Liver (tissue), 9 donors: ENCODE measurements around the gene SAMD7. TPM values are rescaled to one million over a fixed set of nuclear protein-coding genes. Genes with fewer than 3 reads are reported as not detected.

ENCODE experiments used
- DNase-seq: peaks from one replicate; pipeline ENCODE4 v3.0.0-alpha.2; 2017; ENCODE audit warnings: low spot score
- H3K27ac ChIP-seq, 2 donors: one replicate each; pipeline ENCODE4 v1.7.0; 2013; ENCODE audit warnings: inconsistent platforms in 2 of 2, low read length in 2 of 2, control low read depth in 1 of 2, low read depth in 1 of 2, mild to moderate bottlenecking in 1 of 2
- H3K27me3 ChIP-seq, 4 donors: one replicate each; pipeline versions ENCODE4 v1.6.1 to v1.7.0; 2013; ENCODE audit warnings: low read length in 3 of 4, inconsistent platforms in 1 of 4, mild to moderate bottlenecking in 1 of 4, moderate library complexity in 1 of 4; ENCODE audit not compliant: control insufficient read depth in 4 of 4, insufficient read depth in 4 of 4
- H3K36me3 ChIP-seq, 4 donors: one replicate each; pipeline versions ENCODE4 v1.6.1 to v1.7.0; 2013; ENCODE audit warnings: low read length in 3 of 4, mild to moderate bottlenecking in 3 of 4, low read depth in 1 of 4, moderate library complexity in 1 of 4; ENCODE audit not compliant: control insufficient read depth in 4 of 4, insufficient read depth in 3 of 4
- H3K4me1 ChIP-seq, 4 donors: one replicate each; pipeline versions ENCODE4 v1.6.1 to v1.7.0; 2013; ENCODE audit warnings: low read length in 3 of 4, mild to moderate bottlenecking in 3 of 4, moderate library complexity in 1 of 4; ENCODE audit not compliant: control insufficient read depth in 4 of 4, insufficient read depth in 4 of 4
- H3K4me3 ChIP-seq, 3 donors: one replicate each; pipeline versions ENCODE4 v1.6.1 to v1.7.0; 2013; ENCODE audit warnings: low read length in 3 of 3, control low read depth in 1 of 3, low read depth in 1 of 3, mild to moderate bottlenecking in 1 of 3
- H3K9ac ChIP-seq, 2 donors: one replicate each; pipeline ENCODE4 v1.7.0; 2013; ENCODE audit warnings: low read length in 2 of 2, mild to moderate bottlenecking in 2 of 2, moderate library complexity in 2 of 2, control low read depth in 1 of 2, low read depth in 1 of 2
- H3K9me3 ChIP-seq, 4 donors: one replicate each; pipeline versions ENCODE4 v1.6.1 to v1.7.0; 2013; ENCODE audit warnings: low read length in 3 of 4; ENCODE audit not compliant: control insufficient read depth in 4 of 4
- FOXA1 ChIP-seq: IDR thresholded peaks from 2 replicates; pipeline ENCODE4 v1.6.1; 2016; ENCODE audit warnings: antibody characterized with exemption
- GABPA ChIP-seq, 2 donors: IDR thresholded peaks in 1 of 2; conservative IDR thresholded peaks in 1 of 2; 2 replicates each; pipeline ENCODE4 v1.6.1; 2016; ENCODE audit warnings: antibody characterized with exemption in 2 of 2, mild to moderate bottlenecking in 1 of 2, moderate library complexity in 1 of 2
- NR2F2 ChIP-seq: IDR thresholded peaks from 2 replicates; pipeline ENCODE4 v1.6.1; 2016; ENCODE audit warnings: antibody characterized with exemption
- RAD21 ChIP-seq, 2 donors: IDR thresholded peaks; 2 replicates each; pipeline ENCODE4 v1.6.1; 2016; ENCODE audit warnings: antibody characterized with exemption in 2 of 2, mild to moderate bottlenecking in 2 of 2
- TAF1 ChIP-seq: conservative IDR thresholded peaks from 2 replicates; pipeline ENCODE4 v1.6.1; 2016; ENCODE audit warnings: antibody characterized with exemption, mild to moderate bottlenecking
- YY1 ChIP-seq: IDR thresholded peaks from 2 replicates; pipeline ENCODE4 v1.6.1; 2016; ENCODE audit warnings: antibody characterized with exemption, mild to moderate bottlenecking
- WGBS: extraction: QIAGEN DNeasy Blood & Tissue Kit; methylation state at CpG from one replicate; pipeline ENCODE4 v1.1.7; 2013; 5-methylcytosine and 5-hydroxymethylcytosine counted together
- polyA plus RNA-seq, 2 donors: library from polyadenylated mRNA; stranded (reverse) in 1 of 2; unstranded in 1 of 2; fragments of 200-250 nt in 1 of 2; fragments of >200 nt in 1 of 2; fragmentation: Nextera tagmentation in 1 of 2; extraction: Ambion mirVana in 1 of 2; gene quantifications; one replicate each; pipeline versions ENCODE4 v1.2.1 to v1.2.3, GENCODE V29; 2013 to 2015
- total RNA-seq, 2 donors: library from RNA; depleted of rRNA; stranded (reverse); fragments of >200 nt; gene quantifications; one replicate each; pipeline ENCODE4 v1.2.3, GENCODE V29; 2014
- TF ChIP-seq, protein P1 (sequence below): IDR thresholded peaks from 2 replicates; pipeline ENCODE4 v1.6.1; 2016; ENCODE audit warnings: antibody characterized with exemption
- TF ChIP-seq, protein P2 (sequence below): IDR thresholded peaks from 2 replicates; pipeline ENCODE4 v1.6.1; 2016; ENCODE audit warnings: antibody characterized with exemption
- TF ChIP-seq, protein P3 (sequence below): fragments of 150-350 bp; IDR thresholded peaks from 2 replicates; pipeline ENCODE4 v1.5.1; 2017; ENCODE audit warnings: improper control_type of control experiment, low read depth, low read length; ENCODE audit not compliant: missing input control
- TF ChIP-seq, protein P4 (sequence below): IDR thresholded peaks from 2 replicates; pipeline ENCODE4 v1.6.1; 2016; ENCODE audit warnings: antibody characterized with exemption, mild to moderate bottlenecking
- donor health status: healthy.
- donor health status: healthy.
- donor health status: healthy.
- donor health status: healthy.
- donor health status: healthy.

SAMD7 gene
- total and polyA plus RNA-seq, 4 donors, result not detected

DNA sequence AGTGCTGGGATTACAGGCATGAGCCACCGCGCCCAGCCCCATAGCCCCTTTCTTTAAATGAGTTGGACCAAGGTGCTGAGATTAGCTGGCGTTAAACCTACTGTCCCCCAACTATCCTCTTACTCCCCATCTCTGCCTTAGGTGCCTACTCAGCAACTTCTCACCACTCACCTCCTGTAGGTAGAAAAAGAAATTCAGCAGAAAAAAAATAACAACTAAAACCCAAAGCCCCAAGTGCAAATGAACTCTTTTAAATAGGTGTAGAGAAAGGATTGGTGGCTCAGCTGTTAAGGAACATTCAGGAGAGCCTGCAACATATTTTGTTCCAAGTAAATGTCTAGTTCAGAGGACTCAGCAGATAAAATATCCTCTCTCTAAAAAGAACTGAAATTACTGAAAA lies 19.5 kb downstream of the SAMD7 start:
- DNase-seq, result no peak
- no peak overlapping the region for H3K9ac ChIP-seq
- H3K36me3 ChIP-seq, result no peaks in the 10 kb centered on the region
- H3K9me3 ChIP-seq, result no peaks in the 10 kb centered on the region
- H3K27me3 ChIP-seq, result no peaks in the 10 kb centered on the region
- no peak overlapping the region for H3K27ac ChIP-seq
- no peaks in the 10 kb centered on the region for H3K4me1 ChIP-seq
- H3K4me3 ChIP-seq, result no peak overlapping the region
- TF ChIP-seq, protein P1, sequence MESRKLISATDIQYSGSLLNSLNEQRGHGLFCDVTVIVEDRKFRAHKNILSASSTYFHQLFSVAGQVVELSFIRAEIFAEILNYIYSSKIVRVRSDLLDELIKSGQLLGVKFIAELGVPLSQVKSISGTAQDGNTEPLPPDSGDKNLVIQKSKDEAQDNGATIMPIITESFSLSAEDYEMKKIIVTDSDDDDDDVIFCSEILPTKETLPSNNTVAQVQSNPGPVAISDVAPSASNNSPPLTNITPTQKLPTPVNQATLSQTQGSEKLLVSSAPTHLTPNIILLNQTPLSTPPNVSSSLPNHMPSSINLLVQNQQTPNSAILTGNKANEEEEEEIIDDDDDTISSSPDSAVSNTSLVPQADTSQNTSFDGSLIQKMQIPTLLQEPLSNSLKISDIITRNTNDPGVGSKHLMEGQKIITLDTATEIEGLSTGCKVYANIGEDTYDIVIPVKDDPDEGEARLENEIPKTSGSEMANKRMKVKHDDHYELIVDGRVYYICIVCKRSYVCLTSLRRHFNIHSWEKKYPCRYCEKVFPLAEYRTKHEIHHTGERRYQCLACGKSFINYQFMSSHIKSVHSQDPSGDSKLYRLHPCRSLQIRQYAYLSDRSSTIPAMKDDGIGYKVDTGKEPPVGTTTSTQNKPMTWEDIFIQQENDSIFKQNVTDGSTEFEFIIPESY, result no peak
- TF ChIP-seq, protein P2, sequence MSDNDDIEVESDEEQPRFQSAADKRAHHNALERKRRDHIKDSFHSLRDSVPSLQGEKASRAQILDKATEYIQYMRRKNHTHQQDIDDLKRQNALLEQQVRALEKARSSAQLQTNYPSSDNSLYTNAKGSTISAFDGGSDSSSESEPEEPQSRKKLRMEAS, result no peak
- no peak for TF ChIP-seq TAF1
- no peak for TF ChIP-seq GABPA (IDR thresholded peaks at IDR 0.05 in 1 of 2, conservative IDR thresholded peaks at IDR 0.05 in 1 of 2)
- TF ChIP-seq YY1, result no peak
- TF ChIP-seq FOXA1, result no peak
- WGBS, result 95% methylated on average over 3 of the region's 3 CpGs

DNA sequence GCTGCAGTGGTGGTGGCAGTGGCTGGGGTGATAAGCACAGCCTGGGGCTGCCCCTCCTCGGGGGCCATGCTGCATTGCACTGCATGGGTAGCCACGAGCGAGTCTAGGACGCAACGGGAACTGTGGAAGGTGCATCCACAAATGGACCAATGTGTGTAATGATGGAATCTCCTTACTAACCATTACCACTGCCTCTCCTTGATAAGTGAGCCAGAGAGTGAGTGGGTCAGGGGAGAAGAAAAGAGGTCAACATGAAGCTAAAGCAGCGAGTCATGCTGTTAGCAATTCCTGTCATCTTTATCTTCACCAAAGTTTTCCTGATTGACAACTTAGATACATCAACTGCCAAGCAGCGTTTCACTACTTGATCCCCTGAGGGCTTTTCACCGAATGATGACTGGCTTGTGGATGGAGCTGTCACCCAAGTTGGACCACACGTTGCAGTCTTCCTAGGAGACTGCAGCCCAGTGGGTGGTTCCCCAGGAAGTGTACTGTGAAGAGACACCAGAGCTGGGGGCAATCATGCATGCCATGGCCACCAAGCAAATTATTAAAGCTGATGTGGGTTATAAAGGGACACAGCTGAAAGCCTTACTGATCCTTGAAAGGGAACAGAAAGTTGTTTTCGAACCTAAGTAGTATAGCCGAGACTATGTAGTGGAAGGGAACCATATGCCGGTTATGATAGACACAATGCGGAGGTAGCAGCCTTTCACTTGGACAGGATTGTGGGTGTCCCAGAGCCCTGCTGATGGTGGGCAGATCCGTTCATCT lies 20.6 kb downstream of the SAMD7 start:
- Histone ChIP-seq H3K9me3 (no peaks in the 10 kb centered on the region), H3K27ac (no peak overlapping the region), H3K4me3 (no peak overlapping the region), H3K9ac (no peak overlapping the region), H3K27me3 (no peaks in the 10 kb centered on the region), H3K36me3 (no peaks in the 10 kb centered on the region), H3K4me1 (no peaks in the 10 kb centered on the region)
- DNase-seq, result no peak
- WGBS, result 88% methylated on average over 14 of the region's 14 CpGs
- TF ChIP-seq GABPA (IDR thresholded peaks at IDR 0.05 in 1 of 2, conservative IDR thresholded peaks at IDR 0.05 in 1 of 2) (no peak), FOXA1 (no peak), RAD21 (IDR thresholded peaks at IDR 0.05) (no peak), NR2F2 (no peak)
- TF ChIP-seq, protein P3, sequence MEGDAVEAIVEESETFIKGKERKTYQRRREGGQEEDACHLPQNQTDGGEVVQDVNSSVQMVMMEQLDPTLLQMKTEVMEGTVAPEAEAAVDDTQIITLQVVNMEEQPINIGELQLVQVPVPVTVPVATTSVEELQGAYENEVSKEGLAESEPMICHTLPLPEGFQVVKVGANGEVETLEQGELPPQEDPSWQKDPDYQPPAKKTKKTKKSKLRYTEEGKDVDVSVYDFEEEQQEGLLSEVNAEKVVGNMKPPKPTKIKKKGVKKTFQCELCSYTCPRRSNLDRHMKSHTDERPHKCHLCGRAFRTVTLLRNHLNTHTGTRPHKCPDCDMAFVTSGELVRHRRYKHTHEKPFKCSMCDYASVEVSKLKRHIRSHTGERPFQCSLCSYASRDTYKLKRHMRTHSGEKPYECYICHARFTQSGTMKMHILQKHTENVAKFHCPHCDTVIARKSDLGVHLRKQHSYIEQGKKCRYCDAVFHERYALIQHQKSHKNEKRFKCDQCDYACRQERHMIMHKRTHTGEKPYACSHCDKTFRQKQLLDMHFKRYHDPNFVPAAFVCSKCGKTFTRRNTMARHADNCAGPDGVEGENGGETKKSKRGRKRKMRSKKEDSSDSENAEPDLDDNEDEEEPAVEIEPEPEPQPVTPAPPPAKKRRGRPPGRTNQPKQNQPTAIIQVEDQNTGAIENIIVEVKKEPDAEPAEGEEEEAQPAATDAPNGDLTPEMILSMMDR, result no peak
- TF ChIP-seq, protein P4, sequence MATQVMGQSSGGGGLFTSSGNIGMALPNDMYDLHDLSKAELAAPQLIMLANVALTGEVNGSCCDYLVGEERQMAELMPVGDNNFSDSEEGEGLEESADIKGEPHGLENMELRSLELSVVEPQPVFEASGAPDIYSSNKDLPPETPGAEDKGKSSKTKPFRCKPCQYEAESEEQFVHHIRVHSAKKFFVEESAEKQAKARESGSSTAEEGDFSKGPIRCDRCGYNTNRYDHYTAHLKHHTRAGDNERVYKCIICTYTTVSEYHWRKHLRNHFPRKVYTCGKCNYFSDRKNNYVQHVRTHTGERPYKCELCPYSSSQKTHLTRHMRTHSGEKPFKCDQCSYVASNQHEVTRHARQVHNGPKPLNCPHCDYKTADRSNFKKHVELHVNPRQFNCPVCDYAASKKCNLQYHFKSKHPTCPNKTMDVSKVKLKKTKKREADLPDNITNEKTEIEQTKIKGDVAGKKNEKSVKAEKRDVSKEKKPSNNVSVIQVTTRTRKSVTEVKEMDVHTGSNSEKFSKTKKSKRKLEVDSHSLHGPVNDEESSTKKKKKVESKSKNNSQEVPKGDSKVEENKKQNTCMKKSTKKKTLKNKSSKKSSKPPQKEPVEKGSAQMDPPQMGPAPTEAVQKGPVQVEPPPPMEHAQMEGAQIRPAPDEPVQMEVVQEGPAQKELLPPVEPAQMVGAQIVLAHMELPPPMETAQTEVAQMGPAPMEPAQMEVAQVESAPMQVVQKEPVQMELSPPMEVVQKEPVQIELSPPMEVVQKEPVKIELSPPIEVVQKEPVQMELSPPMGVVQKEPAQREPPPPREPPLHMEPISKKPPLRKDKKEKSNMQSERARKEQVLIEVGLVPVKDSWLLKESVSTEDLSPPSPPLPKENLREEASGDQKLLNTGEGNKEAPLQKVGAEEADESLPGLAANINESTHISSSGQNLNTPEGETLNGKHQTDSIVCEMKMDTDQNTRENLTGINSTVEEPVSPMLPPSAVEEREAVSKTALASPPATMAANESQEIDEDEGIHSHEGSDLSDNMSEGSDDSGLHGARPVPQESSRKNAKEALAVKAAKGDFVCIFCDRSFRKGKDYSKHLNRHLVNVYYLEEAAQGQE, result no peak
- TF ChIP-seq, protein P1, result no peak
